Body of pancreas (tissue), 4 donors: ENCODE measurements around the gene RELB. TPM values are rescaled to one million over a fixed set of nuclear protein-coding genes. Genes with fewer than 3 reads are reported as not detected.

Source experiments
- ATAC-seq: fragments of 150-250 bp; one replicate; pipeline ENCODE4 v1.9.1; 2016
- DNase-seq, 4 donors: peaks; one replicate each; pipeline ENCODE4 v3.0.0-alpha.2; 2019
- H3K27ac ChIP-seq, 4 donors: fragments of 200-600 bp; sonication (generic); 1 replicate in 3 of 4; 2 replicates in 1 of 4; pipeline versions ENCODE4 v1.5.1 to v1.6.1; 2016 to 2019; ENCODE audit warnings: mild to moderate bottlenecking in 1 of 4, mixed read lengths in 1 of 4, moderate library complexity in 1 of 4
- H3K27me3 ChIP-seq, 2 donors: fragments of 200-600 bp; sonication (generic); one replicate each; pipeline ENCODE4 v1.6.0; 2016; ENCODE audit warnings: mild to moderate bottlenecking in 1 of 2
- H3K36me3 ChIP-seq, 2 donors: fragments of 200-600 bp; sonication (generic); replicated peaks in 1 of 2; 2 replicates each; pipeline ENCODE4 v1.5.1; 2016; ENCODE audit warnings: low read depth in 2 of 2; ENCODE audit not compliant: insufficient read depth in 1 of 2
- H3K4me1 ChIP-seq: fragments of 200-600 bp; sonication (generic); one replicate; pipeline ENCODE4 v1.6.0; 2016
- H3K4me3 ChIP-seq, 2 donors: fragments of 200-600 bp; sonication (generic); 1 replicate in 1 of 2; 2 replicates in 1 of 2; pipeline ENCODE4 v1.5.1; 2016 to 2019
- H3K9me3 ChIP-seq, 3 donors: fragments of 200-600 bp; sonication (generic); 1 replicate in 2 of 3; 2 replicates in 1 of 3; pipeline ENCODE4 v1.5.1; 2016
- CTCF ChIP-seq, 7 experiments: fragments of 450-650 bp in 4 of 7; fragments of 200-600 bp in 3 of 7; sonication (generic) in 3 of 7; IDR thresholded peaks; one replicate each; pipeline ENCODE4 v1.5.1; 2016 to 2019; ENCODE audit warnings: antibody characterized with exemption in 7 of 7
- POLR2A ChIP-seq, 3 donors: fragments of 450-650 bp; IDR thresholded peaks; one replicate each; pipeline ENCODE4 v1.6.1; 2016; ENCODE audit warnings: antibody characterized with exemption in 3 of 3, mild to moderate bottlenecking in 2 of 3
- WGBS, 2 donors: methylation state at CpG; one replicate each; pipeline ENCODE4 v1.1.5; 2017; 5-methylcytosine and 5-hydroxymethylcytosine counted together
- intact Hi-C: fragments of 100-400 bp; cut with DNase I; formaldehyde crosslinking; loops from one replicate; pipeline ENCODE4 v1.15.1; 2023
- small RNA-seq: library from RNA; depleted of rRNA; stranded (forward); fragments of <200 nt; gene quantifications from one replicate; pipeline ENCODE3, GENCODE V24; 2016
- total RNA-seq, 2 donors: library from RNA; depleted of rRNA; stranded (reverse); fragments of >200 nt; gene quantifications; one replicate each; pipeline ENCODE4 v1.1.0, GENCODE V29; 2016

RELB gene
- total RNA-seq, 2 donors from 2014 or later: 8.9 to 11.9 TPM

- 69 to 77% methylated on average over 11 of the region's 11 CpGs for WGBS, 2 donors
- no peak overlapping the region for H3K27ac ChIP-seq
Observed at GRCh38 chr19:45087531-45087930, 86.3 kb downstream of the RELB start.

More at GRCh38 chr19:45087531-45087930, 86.3 kb downstream of the RELB start:
- intact Hi-C loops: no loop called here
- no peak for ATAC-seq
- Histone ChIP-seq H3K27me3 (no peaks in the 10 kb centered on the region), H3K9me3 (no peaks in the 10 kb centered on the region), H3K36me3 (peaks cover 0 to 2% of the 10 kb centered on the region in 2 donors), H3K4me3 (no peak overlapping the region), H3K4me1 (peaks cover 14% of the 10 kb centered on the region)
- no peak for DNase-seq
- TF ChIP-seq CTCF (IDR thresholded peaks at IDR 0.05) (no peak), POLR2A (IDR thresholded peaks at IDR 0.05) (no peak)

Small RNAs within 50 kb of the gene (small RNA-seq; reads per million reads assigned to genes)
- gene RNU6-611P: not detected

Other genes starting within 250 kb of the RELB start
- gene CBLC, start 223.6 kb upstream of the RELB start, total RNA-seq: 10 to 100 TPM; 18.5 to 23.6 TPM
- gene BCAM, start 192.4 kb upstream of the RELB start, total RNA-seq: 10 to 100 TPM; 89.2 to 89.3 TPM
- 100 to 1,000 TPM in 1 of 2 donors, 10 to 100 TPM in 1; 54.0 to 137 TPM for gene NECTIN2, start 155.2 kb upstream of the RELB start, total RNA-seq
- gene TOMM40, start 110.2 kb upstream of the RELB start, total RNA-seq: 10 to 100 TPM; 19.7 to 34.3 TPM
- gene APOE, start 95.7 kb upstream of the RELB start, total RNA-seq: 100 to 1,000 TPM in 1 of 2 donors, 10 to 100 TPM in 1; 77.6 to 216 TPM
- 10 to 100 TPM in 1 of 2 donors, 1 to 10 TPM in 1; 5.4 to 24.1 TPM for gene APOC1, start 86.9 kb upstream of the RELB start, total RNA-seq
- gene APOC4, start 59.2 kb upstream of the RELB start, total RNA-seq: not detected
- not detected for gene APOC2, start 55.4 kb upstream of the RELB start, total RNA-seq
- 10 to 100 TPM; 37.1 to 48.5 TPM for gene CLPTM1, start 46.1 kb upstream of the RELB start, total RNA-seq
- gene CLASRP, start 37.6 kb downstream of the RELB start, total RNA-seq: 10 to 100 TPM; 40.2 to 64.9 TPM
- under 1 TPM in 1 of 2 donors, not detected in 1; 0.26 TPM for gene ZNF296, start 75.0 kb downstream of the RELB start, total RNA-seq
- 10 to 100 TPM; 15.8 to 19.5 TPM for gene GEMIN7, start 77.8 kb downstream of the RELB start, total RNA-seq
- gene PPP1R37, start 91.7 kb downstream of the RELB start, total RNA-seq: 10 to 100 TPM; 16.6 to 49.8 TPM
- not detected for gene NKPD1, start 159.5 kb downstream of the RELB start, total RNA-seq
- 1 to 10 TPM in 1 of 2 donors, not detected in 1; 8.3 TPM for gene TRAPPC6A, start 176.8 kb downstream of the RELB start, total RNA-seq
- 10 to 100 TPM in 1 of 2 donors, 1 to 10 TPM in 1; 4.9 to 12.5 TPM for gene BLOC1S3, start 177.3 kb downstream of the RELB start, total RNA-seq
- 1 to 10 TPM; 4.2 to 6.9 TPM for gene EXOC3L2, start 243.9 kb downstream of the RELB start, total RNA-seq
- gene MARK4, start 249.8 kb downstream of the RELB start, total RNA-seq: 10 to 100 TPM in 1 of 2 donors, 1 to 10 TPM in 1; 9.2 to 12.5 TPM